H1 (cell line): ENCODE results near the gene ADGRL3. TPM values are rescaled to one million over a fixed set of nuclear protein-coding genes. Genes with fewer than 3 reads are reported as not detected.

Experiments
- CBX8 ChIP-seq: fragments of 300-800, 300-1000 bp; sonication (generic); IDR thresholded peaks from 2 replicates; pipeline ENCODE4 v1.7.1; 2016; ENCODE audit warnings: low read depth, low read length, borderline replicate concordance
- CHD1 ChIP-seq: IDR thresholded peaks from 2 replicates; pipeline ENCODE4 v1.6.1; 2012; ENCODE audit warnings: low read depth, low read length, improper control_type of control experiment
- CHD2 ChIP-seq: IDR thresholded peaks from 2 replicates; pipeline ENCODE4 v1.6.1; 2012; ENCODE audit warnings: low read length, improper control_type of control experiment
- CHD7 ChIP-seq: fragments of 300-600 bp; sonication (generic); IDR thresholded peaks from 2 replicates; pipeline ENCODE4 v1.7.1; 2012; ENCODE audit warnings: low read length, moderate library complexity, mild to moderate bottlenecking, inconsistent platforms; ENCODE audit not compliant: insufficient replicate concordance
- CTBP2 ChIP-seq: IDR thresholded peaks from 2 replicates; pipeline ENCODE4 v1.7.0; 2011; ENCODE audit warnings: borderline replicate concordance, mild to moderate bottlenecking, moderate library complexity, mixed read lengths, low read length; ENCODE audit not compliant: insufficient read depth, insufficient read length
- HDAC2 ChIP-seq, 2 experiments: fragments of 300-600 bp in 1 of 2; sonication (generic) in 1 of 2; IDR thresholded peaks; 2 replicates each; pipeline ENCODE4 v1.6.1; 2011 to 2012; ENCODE audit warnings: low read depth in 2 of 2, low read length in 2 of 2, mild to moderate bottlenecking in 2 of 2, moderate library complexity in 2 of 2, borderline replicate concordance in 1 of 2, inconsistent platforms in 1 of 2
- KDM4A ChIP-seq: IDR thresholded peaks from one replicate; pipeline ENCODE4 v1.7.1; 2012; ENCODE audit warnings: low read depth, mild to moderate bottlenecking, moderate library complexity, low read length, inconsistent platforms; ENCODE audit not compliant: severe bottlenecking
- RNF2 ChIP-seq: fragments of 200-900, 300-1000 bp; sonication (generic); IDR thresholded peaks from 2 replicates; pipeline ENCODE4 v1.7.1; 2016; ENCODE audit warnings: borderline replicate concordance, low read depth, mild to moderate bottlenecking, antibody characterized with exemption, low read length; ENCODE audit not compliant: poor library complexity, severe bottlenecking; ENCODE audit errors: missing control alignments
- SIX5 ChIP-seq: IDR thresholded peaks from 2 replicates; pipeline ENCODE4 v1.6.1; 2011; ENCODE audit warnings: mild to moderate bottlenecking, low read depth, low read length
- SP1 ChIP-seq: IDR thresholded peaks from 2 replicates; pipeline ENCODE4 v1.6.1; 2011; ENCODE audit warnings: low read depth, low read length
- polyA plus RNA-seq, 7 experiments: library from polyadenylated mRNA; depleted of rRNA in 3 of 7; stranded (reverse) in 5 of 7; unstranded in 2 of 7; fragments of >200 nt in 5 of 7; fragments of 200-250 nt in 2 of 7; gene quantifications; 1 replicate in 5 of 7; 2 replicates in 1 of 7; 4 replicates in 1 of 7; pipeline versions ENCODE4 v1.2.1 to v1.2.3, GENCODE V29; 2011 to 2013; ENCODE audit warnings: missing spikeins in 2 of 7, mixed read lengths in 2 of 7
- total RNA-seq: library from RNA; stranded (reverse); fragmentation: NEBNext Ultra II Directional; extraction: Animal tissue kit (Norgen Biotek cat#: 25700); gene quantifications from 2 replicates; pipeline ENCODE4 v1.2.1, GENCODE V29; 2021
- TF ChIP-seq, protein P1 (sequence below): IDR thresholded peaks from 2 replicates; pipeline ENCODE4 v1.6.1; 2012; ENCODE audit warnings: inconsistent platforms

ADGRL3 gene
- total and polyA plus RNA-seq, 2 of the 8 experiments (the other 6 are each of a cell fraction or from before 2014, with no cell fraction given) = 6.6 to 13.0 TPM

DNA sequence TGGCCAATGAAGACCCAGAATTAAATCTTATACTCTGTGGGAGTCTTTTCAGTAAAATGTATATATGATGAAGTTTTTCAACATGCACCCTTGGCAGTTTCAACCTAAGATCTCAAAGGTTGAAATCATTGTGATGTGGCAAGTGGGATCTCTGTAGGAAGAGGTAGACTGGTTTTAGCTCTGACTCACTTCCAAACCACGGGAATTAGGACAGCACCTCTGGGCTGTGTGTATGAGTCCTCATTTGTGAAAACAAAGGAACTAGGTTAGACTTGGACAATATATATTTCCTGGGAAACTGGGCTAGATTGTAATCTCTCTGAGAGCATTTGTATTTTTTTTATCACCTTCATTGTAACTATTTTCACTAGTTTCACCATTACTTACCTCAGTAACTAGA, 333.0 kb downstream of the ADGRL3 start (continued):
- no peak for TF ChIP-seq CHD7
- no peak for TF ChIP-seq HDAC2 (IDR thresholded peaks at IDR 0.05; ENCODE audit: borderline replicate concordance in 1 of 2, low read depth in 2 of 2, low read length in 2 of 2)
- TF ChIP-seq CHD1 = no peak
- TF ChIP-seq CTBP2 = no peak
- TF ChIP-seq SP1 = no peak
- TF ChIP-seq, protein P1, sequence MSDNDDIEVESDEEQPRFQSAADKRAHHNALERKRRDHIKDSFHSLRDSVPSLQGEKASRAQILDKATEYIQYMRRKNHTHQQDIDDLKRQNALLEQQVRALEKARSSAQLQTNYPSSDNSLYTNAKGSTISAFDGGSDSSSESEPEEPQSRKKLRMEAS = no peak
- no peak for TF ChIP-seq KDM4A
- TF ChIP-seq SIX5 = no peak
- TF ChIP-seq CHD2 = no peak
- no peak for TF ChIP-seq RNF2
- TF ChIP-seq CBX8 = no peak
